ENCODE data around the gene USP48. TPM values are rescaled to one million over a fixed set of nuclear protein-coding genes. Genes with fewer than 3 reads are reported as not detected.

Gene USP48
- polyA plus RNA-seq, 3 donors: 57.2 to 80.3 (median 70.5) TPM

- DNase-seq: no peak
These were observed 111.7 kb downstream of the USP48 start for GRCh38 chr1:21670956-21671902.

DNA sequence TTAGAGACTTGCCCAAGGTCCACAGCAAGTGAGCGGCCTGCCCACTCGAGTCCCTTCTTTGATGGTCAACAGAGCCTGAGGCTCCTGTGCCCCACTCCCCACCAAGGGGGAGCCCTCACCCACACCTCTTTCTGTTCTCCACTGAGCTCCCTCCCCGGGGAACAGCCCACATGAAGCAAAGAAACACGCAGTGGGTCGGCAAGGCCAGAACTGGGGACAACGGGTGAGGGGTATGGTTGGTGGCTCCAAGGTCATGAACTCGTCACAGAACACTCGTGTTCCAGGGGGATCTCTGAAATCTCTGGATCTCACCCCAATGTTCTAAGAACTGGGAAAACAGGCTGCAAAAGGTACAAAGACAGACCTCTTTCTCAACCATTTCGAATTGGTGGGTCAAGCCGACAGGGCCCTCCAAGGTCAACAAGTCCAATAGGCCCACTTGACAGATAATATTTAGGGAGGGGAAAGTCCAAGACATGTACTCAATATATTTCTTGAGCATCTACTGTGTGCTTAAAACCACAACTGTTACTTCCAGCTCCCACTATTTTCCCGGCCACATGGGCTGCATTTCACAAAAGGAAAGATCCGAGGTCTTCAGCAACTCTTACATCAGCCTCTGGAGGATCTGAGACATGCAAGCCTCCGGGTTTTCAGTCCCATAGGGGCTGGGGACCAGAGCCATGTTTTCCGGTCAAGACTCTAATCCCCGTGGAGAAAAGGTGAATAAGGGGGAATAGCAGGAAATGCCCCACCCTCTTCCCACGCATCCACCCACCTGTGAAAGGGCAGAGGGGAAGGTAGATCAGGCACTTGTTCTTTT, 112.7 kb downstream of the USP48 start:
- DNase-seq: no peak

DNA sequence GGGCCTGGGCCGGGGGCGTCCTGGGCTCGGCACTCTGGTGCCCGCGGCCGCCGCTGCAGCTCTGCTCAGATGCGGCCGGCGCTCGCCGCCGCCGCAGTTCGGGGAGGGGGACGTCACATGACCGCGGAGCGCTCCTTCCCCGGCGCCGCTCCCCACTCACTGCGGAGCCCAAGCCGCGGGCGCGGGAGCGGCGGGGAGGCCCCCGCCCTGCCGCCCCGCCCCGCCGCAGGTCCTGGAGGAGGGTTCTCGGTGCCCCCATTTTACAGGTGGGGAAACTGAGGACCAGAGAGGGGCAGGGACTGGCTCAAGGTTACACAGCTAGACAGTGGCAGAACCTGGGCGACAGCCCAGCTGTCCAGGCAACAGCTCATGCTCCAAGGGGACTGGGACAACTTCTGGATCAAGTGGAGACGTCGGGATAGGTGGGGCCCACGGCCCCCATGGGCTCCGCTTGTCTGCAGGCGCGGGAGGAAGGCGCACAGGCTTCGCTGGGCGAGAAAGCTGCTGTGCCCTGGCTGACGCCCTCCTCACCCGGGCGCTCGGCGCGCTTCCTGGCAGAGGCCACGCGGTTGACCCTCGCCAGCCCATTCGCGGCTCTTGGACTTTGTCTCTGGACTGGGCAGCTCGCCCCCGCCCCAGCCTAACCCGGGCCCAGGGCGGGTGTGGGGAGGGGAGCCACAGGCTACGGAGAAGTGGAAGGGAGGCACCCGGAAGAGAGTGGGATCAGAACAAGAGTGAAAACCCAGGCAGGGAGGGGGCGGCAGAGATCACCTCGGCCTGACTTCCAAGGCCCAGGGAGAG, 113.5 kb downstream of the USP48 start, which contains the start of gene RAP1GAP:
RAP1GAP (minus strand) TSS at position 100 of the 801 bp plus-strand sequence. CDS start 49,325 bp downstream, outside the sequence.
- DNase-seq: no peak

GRCh38 chr1:21668951-21669257, 114.0 kb downstream of the USP48 start:
- no peak for DNase-seq

- DNase-seq: no peak
These were observed 114.6 kb downstream of the USP48 start for GRCh38 chr1:21668232-21668950.

DNA sequence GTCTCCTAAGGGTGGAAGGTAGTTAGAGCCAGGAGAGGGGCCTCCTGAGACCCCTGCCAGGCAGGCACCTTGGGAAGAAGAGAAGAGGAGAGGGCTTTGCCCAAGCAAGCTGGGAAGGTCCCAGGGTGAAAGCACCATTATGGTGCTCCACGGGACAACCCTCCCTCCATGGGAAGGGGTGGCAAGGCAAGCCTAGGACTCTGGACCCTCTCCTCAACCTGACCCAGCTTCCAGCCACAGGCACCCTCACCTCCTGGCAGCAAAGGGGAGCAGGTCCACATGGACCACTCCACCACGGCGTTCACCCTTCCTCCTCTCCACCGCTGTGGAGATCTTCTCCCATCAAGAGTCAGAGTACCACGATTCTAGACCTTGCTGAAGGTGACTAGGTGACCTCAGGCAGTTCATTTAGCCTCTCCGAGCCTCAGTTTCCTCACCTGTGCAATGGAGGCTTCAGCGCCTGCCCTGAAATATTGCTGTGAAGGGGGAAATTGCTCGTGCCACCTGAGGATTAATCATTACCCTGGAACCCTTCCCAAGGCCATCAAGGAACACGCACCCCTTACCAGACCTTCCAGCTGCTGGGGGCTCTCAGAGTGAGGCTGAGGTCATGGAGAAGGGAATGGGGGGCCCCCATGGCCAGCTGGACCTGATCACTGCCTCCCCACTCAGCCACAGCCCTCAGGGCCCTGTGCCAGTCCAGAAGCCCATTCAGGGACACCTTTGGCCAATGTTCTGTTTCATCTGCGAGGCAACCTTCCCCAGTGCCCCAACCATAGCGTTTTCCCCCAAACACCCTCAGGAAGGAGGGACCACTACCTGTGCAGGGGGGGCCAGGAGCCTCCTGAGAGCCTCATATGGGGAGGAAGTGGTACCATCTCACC, 115.4 kb downstream of the USP48 start:
- no peak for DNase-seq

- no peak for DNase-seq
These were observed 116.2 kb downstream of the USP48 start for GRCh38 chr1:21666576-21667320.

- no peak for DNase-seq
These were observed 117.0 kb downstream of the USP48 start for GRCh38 chr1:21665711-21666575.

- no peak for DNase-seq
These were observed 118.0 kb downstream of the USP48 start for GRCh38 chr1:21664806-21665588.

DNA sequence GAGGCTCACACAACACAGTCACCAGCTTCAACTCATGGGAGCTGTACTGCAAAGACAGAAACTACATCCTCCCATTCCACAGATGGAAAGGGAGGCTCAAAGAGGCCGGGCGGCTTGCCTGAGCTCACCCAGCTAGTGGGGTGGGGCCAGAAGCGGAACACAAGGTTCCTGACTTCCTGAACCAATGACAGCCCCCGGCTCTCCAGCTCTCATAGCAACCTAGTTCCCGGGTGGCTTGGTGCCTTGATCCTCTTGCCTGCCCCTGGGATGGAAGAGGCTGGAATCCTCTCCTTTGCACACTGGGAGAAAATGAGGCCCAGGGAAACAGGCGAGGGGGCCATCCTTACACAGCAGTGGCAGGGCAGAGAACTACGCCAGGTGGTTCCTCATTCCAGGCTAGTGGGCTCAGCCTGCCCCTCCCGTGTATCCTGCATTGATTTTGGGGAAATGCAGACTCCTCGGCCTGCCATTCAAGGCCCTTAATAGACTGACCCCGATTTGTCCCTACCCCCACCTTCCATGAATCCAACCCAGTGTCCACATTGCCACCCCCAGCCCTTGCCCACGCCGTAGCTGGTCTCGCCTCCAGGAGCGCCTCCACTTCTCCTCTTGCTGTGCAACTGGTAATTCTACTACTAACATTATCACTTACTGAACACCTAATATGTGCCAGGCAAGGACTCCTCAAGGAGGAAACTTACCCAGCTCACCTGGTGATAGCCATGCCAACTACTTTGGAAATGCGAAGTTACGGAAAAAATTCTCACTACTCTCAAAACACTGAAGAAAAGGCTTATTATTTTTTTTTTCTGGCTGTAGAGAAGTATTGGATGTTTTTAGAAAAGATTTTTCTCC, 118.8 kb downstream of the USP48 start:
- DNase-seq: no peak

- DNase-seq: no peak
These were observed 119.5 kb downstream of the USP48 start for GRCh38 chr1:21663248-21663950.

- DNase-seq: no peak
These were observed 120.3 kb downstream of the USP48 start for GRCh38 chr1:21662426-21663247.

DNA sequence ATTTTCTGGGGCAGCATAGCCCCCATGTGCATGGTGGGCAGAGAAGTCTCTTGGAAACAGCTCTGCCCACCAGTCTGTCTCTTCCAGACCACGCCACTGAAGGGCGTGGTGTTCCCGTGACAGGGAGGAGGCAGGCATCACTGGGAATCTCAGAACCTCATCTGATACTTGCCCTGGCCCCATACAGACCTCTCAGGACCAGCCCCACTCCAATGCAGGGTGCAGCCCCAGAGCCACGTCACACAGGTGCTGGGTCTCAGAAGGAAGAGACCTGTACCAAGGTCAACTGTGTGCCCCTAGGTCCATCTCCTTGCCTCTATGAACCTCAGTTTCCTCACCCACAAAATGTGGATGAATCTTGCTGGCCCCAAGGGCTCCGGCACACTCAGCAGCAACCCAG, 121.1 kb downstream of the USP48 start:
- no peak for DNase-seq

- no peak for DNase-seq
These were observed 123.0 kb downstream of the USP48 start for GRCh38 chr1:21659924-21660326.

Data from renal pelvis (tissue), 4 donors.